Measurements from ENCODE around the gene ITGA11.

The ITGA11 gene, protein sequence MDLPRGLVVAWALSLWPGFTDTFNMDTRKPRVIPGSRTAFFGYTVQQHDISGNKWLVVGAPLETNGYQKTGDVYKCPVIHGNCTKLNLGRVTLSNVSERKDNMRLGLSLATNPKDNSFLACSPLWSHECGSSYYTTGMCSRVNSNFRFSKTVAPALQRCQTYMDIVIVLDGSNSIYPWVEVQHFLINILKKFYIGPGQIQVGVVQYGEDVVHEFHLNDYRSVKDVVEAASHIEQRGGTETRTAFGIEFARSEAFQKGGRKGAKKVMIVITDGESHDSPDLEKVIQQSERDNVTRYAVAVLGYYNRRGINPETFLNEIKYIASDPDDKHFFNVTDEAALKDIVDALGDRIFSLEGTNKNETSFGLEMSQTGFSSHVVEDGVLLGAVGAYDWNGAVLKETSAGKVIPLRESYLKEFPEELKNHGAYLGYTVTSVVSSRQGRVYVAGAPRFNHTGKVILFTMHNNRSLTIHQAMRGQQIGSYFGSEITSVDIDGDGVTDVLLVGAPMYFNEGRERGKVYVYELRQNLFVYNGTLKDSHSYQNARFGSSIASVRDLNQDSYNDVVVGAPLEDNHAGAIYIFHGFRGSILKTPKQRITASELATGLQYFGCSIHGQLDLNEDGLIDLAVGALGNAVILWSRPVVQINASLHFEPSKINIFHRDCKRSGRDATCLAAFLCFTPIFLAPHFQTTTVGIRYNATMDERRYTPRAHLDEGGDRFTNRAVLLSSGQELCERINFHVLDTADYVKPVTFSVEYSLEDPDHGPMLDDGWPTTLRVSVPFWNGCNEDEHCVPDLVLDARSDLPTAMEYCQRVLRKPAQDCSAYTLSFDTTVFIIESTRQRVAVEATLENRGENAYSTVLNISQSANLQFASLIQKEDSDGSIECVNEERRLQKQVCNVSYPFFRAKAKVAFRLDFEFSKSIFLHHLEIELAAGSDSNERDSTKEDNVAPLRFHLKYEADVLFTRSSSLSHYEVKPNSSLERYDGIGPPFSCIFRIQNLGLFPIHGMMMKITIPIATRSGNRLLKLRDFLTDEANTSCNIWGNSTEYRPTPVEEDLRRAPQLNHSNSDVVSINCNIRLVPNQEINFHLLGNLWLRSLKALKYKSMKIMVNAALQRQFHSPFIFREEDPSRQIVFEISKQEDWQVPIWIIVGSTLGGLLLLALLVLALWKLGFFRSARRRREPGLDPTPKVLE

DNA sequence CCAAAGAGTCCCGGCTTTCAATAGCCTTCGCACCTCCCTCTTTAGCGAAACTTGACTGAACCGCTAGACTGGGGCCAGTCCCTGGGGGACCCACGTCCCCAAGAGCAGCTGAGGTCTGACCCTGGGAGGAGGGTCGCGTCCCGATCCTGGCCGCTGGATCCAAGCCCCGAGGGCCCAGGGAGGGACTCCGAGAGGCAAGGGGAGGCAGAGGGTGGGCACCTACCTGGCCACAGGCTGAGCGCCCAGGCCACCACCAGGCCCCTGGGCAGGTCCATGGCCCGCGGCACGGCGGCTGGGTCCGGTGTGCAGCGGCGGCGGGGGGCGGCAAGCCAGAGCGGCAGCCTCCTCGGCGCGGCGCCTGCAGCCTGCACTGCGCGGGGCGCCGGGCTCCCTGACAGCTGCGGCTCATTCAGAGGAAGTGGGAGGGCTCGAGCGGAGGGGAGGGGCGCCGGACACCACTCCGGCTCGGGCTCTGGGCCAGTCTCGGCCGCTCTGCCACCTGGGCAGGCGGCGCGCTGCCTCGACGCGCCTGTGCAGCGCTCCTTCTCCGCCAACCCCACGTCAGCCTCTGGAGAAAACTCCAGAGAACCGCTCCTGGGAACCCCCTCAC is at the start of gene ITGA11:
TSS of gene ITGA11 (minus strand) at position 372 of the 610 bp plus-strand sequence. CDS start at position 275, 97 bp downstream.
- no peaks in the 10 kb centered on the region for H3K9me3 ChIP-seq (ENCODE audit: control insufficient read depth, low read length)
- no peak within 1 kb of the TSS for H3K9ac ChIP-seq (ENCODE audit: low read length)
- peaks cover 46% of the 10 kb centered on the region for H3K27me3 ChIP-seq (ENCODE audit: control insufficient read depth, insufficient read depth, low read length)
- peaks cover 6% of the 10 kb centered on the region for H3K4me1 ChIP-seq (ENCODE audit: control insufficient read depth, insufficient read depth, low read length)
- H3K4me3 ChIP-seq (ENCODE audit: low read length): no peak within 1 kb of the TSS
- no peaks in the 10 kb centered on the region for H3K36me3 ChIP-seq (ENCODE audit: control insufficient read depth, insufficient read depth, low read length)

DNA sequence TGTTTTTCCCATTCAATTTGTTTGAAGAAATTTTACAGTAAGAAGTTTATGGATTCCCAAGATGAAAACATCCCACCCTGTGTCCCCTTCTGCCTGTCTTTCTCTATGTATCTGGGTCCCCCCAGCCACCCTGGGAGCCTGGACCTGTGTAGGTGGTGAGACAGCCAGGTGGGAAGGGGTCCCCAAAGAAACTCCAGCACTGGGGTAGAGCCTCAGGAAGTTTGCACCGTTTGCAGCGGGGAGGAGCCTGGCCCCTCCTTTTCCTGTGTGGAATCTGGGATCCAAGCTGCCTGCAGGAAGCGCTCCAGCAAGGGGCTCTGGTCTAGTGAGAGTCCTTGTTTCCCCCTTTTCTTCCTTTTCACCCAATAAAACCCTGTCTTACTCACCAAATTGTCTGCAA is 49.4 kb upstream of the ITGA11 start:
- H3K9me3 ChIP-seq (ENCODE audit: control insufficient read depth, low read length): no peaks in the 10 kb centered on the region
- no peak overlapping the region for H3K9ac ChIP-seq (ENCODE audit: low read length)
- peaks cover 3% of the 10 kb centered on the region for H3K27me3 ChIP-seq (ENCODE audit: control insufficient read depth, insufficient read depth, low read length)
- H3K4me3 ChIP-seq (ENCODE audit: low read length): no peak overlapping the region
- peaks cover 4% of the 10 kb centered on the region for H3K4me1 ChIP-seq (ENCODE audit: control insufficient read depth, insufficient read depth, low read length)
- no peaks in the 10 kb centered on the region for H3K36me3 ChIP-seq (ENCODE audit: control insufficient read depth, insufficient read depth, low read length)

DNA sequence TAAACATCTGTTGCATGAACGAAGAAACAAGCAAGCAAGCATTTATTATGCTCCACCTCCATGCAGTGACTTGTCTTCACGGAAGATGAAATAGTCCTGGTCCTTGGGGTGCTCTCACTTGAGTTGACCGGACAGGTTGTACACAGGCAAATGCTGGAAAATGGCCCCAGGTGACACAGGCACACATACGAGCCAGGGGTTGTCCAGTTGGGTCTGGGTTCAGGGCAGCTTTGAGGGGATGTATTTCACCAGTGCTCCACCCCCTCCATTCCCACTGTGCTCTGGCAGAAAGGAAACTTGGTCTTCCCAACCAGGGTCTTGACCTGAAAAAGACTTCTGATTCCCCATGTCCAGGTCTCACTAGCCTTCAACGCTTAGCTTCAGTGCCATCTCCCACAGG is 48.3 kb upstream of the ITGA11 start:
- peaks cover under 1% of the 10 kb centered on the region for H3K27me3 ChIP-seq (ENCODE audit: control insufficient read depth, insufficient read depth, low read length)
- no peaks in the 10 kb centered on the region for H3K36me3 ChIP-seq (ENCODE audit: control insufficient read depth, insufficient read depth, low read length)
- H3K9me3 ChIP-seq (ENCODE audit: control insufficient read depth, low read length): no peaks in the 10 kb centered on the region
- no peak overlapping the region for H3K9ac ChIP-seq (ENCODE audit: low read length)
- no peak overlapping the region for H3K4me3 ChIP-seq (ENCODE audit: low read length)
- peaks cover 4% of the 10 kb centered on the region for H3K4me1 ChIP-seq (ENCODE audit: control insufficient read depth, insufficient read depth, low read length)

DNA sequence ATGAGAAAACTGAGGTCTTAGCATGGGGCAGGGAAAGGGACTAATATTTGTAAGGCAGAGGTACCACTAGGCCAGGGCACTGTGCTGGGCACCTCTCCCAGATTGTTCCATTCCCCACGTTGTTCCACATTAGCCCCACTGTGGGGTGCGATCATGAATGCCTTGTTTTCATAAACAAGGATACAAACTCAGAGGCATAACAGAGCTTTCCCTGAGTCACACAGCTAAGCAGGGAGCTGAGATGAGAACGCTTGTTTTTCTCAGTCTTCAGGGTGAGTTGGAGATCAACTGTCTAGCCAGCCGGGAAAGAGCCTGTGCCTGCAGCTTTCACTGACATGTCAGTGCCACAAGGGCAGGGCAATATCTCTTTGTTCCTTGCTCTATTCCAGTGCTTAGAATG is 47.9 kb upstream of the ITGA11 start:
- Histone ChIP-seq H3K4me3 (ENCODE audit: low read length) (no peak overlapping the region), H3K9me3 (ENCODE audit: control insufficient read depth, low read length) (no peaks in the 10 kb centered on the region), H3K27me3 (ENCODE audit: control insufficient read depth, insufficient read depth, low read length) (no peaks in the 10 kb centered on the region), H3K36me3 (ENCODE audit: control insufficient read depth, insufficient read depth, low read length) (no peaks in the 10 kb centered on the region), H3K9ac (ENCODE audit: low read length) (no peak overlapping the region), H3K4me1 (ENCODE audit: control insufficient read depth, insufficient read depth, low read length) (peaks cover 4% of the 10 kb centered on the region)

DNA sequence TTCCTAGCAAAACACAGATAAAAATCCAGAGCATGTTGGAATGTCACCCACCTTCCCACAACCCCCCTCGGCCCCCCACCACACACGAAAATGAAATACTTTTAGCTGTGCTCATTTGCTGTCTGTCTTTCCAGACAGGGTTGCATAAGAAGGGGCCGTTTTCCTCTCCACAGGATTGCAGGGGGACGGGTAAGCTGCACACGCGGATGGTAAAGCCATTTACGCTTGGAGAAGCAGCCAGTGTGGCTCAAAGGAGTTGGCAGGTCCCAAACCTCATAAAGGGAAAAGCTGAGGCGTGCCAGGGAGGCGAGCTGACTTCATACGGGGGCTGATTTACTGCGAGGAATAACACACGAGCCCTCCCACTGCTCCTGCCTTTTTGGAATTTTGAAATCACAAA is 47.4 kb upstream of the ITGA11 start:
- Histone ChIP-seq H3K4me3 (ENCODE audit: low read length) (no peak overlapping the region), H3K9ac (ENCODE audit: low read length) (no peak overlapping the region), H3K36me3 (ENCODE audit: control insufficient read depth, insufficient read depth, low read length) (no peaks in the 10 kb centered on the region), H3K4me1 (ENCODE audit: control insufficient read depth, insufficient read depth, low read length) (peaks cover 4% of the 10 kb centered on the region), H3K27me3 (ENCODE audit: control insufficient read depth, insufficient read depth, low read length) (no peaks in the 10 kb centered on the region), H3K9me3 (ENCODE audit: control insufficient read depth, low read length) (no peaks in the 10 kb centered on the region)

DNA sequence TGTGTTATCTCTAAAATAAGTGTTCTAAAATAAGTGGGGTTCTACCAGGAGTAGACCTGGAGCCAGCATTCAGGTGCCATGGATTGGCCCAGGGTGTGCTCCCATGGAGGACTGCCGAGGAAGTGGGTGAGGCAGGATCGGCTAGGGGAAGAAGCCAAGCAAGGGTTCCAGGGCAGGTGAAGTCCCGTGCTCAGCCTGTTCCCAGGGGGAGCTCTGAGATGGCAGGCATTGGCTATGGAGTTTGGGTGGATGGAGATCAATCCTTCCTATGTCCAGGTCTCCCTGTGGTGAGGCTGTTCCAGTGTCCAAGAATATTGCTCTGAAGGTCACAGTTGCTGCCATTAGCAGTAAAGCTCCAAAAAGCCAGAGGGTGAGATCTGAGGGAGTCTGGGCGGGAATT is 46.9 kb upstream of the ITGA11 start:
- no peak overlapping the region for H3K4me3 ChIP-seq (ENCODE audit: low read length)

DNA sequence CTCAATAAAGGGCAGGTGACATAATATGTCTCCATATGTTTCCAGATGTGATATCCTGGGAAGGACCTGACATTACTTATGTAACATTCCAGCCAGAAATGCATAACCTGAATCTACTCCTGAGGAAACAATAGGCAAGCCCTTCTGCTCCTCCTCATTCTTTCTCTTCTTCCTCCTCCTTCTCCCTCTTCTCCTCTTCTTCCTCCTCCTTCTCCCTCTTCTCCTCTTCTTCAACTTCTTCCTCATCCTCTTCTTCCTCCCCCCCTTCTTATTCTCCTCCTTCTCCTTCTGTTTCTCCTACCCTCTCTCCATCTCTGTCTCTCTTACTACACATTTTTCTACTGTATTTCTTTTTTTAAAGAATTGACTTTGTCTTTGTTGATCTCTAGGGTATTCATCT is 43.5 kb upstream of the ITGA11 start:
- H3K27me3 ChIP-seq (ENCODE audit: control insufficient read depth, insufficient read depth, low read length): no peaks in the 10 kb centered on the region
- H3K4me1 ChIP-seq (ENCODE audit: control insufficient read depth, insufficient read depth, low read length): peaks cover 4% of the 10 kb centered on the region
- no peaks in the 10 kb centered on the region for H3K9me3 ChIP-seq (ENCODE audit: control insufficient read depth, low read length)
- no peaks in the 10 kb centered on the region for H3K36me3 ChIP-seq (ENCODE audit: control insufficient read depth, insufficient read depth, low read length)
- no peak overlapping the region for H3K4me3 ChIP-seq (ENCODE audit: low read length)
- no peak overlapping the region for H3K9ac ChIP-seq (ENCODE audit: low read length)

More for the DNA sequence above, 46.9 kb upstream of the ITGA11 start:
- no peak overlapping the region for H3K9ac ChIP-seq (ENCODE audit: low read length)
- no peaks in the 10 kb centered on the region for H3K9me3 ChIP-seq (ENCODE audit: control insufficient read depth, low read length)
- peaks cover 4% of the 10 kb centered on the region for H3K4me1 ChIP-seq (ENCODE audit: control insufficient read depth, insufficient read depth, low read length)
- H3K27me3 ChIP-seq (ENCODE audit: control insufficient read depth, insufficient read depth, low read length): no peaks in the 10 kb centered on the region
- no peaks in the 10 kb centered on the region for H3K36me3 ChIP-seq (ENCODE audit: control insufficient read depth, insufficient read depth, low read length)

DNA sequence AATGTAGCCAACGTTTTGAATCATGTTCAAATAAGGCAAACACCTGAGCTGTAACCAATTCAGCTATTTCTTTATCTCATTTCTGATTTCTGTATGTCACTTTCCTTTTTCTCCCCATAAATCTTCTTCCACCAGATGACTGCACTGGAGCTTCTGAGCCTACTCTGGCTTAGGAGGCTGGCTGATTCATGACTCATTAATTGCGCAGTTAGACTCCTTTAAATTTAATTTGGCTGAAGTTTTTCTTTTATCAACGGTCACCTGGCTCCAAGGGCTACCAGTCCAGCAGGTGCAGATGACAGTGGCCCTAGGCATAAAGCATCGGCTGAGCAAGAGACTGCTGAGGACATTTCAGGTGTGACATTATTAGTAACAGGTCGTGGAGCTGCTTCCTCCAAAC is 39.6 kb upstream of the ITGA11 start:
- no peak overlapping the region for H3K9ac ChIP-seq (ENCODE audit: low read length)
- no peak overlapping the region for H3K4me3 ChIP-seq (ENCODE audit: low read length)
- no peaks in the 10 kb centered on the region for H3K4me1 ChIP-seq (ENCODE audit: control insufficient read depth, insufficient read depth, low read length)
- H3K27me3 ChIP-seq (ENCODE audit: control insufficient read depth, insufficient read depth, low read length): no peaks in the 10 kb centered on the region
- H3K9me3 ChIP-seq (ENCODE audit: control insufficient read depth, low read length): no peaks in the 10 kb centered on the region
- no peaks in the 10 kb centered on the region for H3K36me3 ChIP-seq (ENCODE audit: control insufficient read depth, insufficient read depth, low read length)

DNA sequence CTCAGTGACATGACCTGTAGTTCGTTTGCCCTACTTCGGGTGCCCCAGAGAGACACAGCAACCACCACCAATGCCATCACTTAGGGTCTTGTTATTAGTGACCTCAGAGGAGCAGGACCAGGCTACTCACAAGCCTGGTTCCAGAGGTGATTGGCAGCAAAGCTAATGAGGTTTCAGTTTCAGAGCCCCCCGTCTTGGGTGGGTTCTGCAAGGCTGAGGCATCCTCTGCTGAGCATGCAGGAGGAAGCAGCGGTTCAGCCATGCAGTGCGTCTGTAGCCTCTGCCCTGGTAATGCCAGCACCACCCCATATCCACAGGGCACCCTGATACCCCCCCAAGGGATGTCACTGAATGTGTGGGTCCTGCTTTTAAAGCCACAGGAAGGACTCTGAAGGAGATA is 39.0 kb upstream of the ITGA11 start:
- H3K4me3 ChIP-seq (ENCODE audit: low read length): no peak overlapping the region
- H3K27me3 ChIP-seq (ENCODE audit: control insufficient read depth, insufficient read depth, low read length): no peaks in the 10 kb centered on the region
- H3K4me1 ChIP-seq (ENCODE audit: control insufficient read depth, insufficient read depth, low read length): no peaks in the 10 kb centered on the region
- H3K9ac ChIP-seq (ENCODE audit: low read length): no peak overlapping the region
- no peaks in the 10 kb centered on the region for H3K9me3 ChIP-seq (ENCODE audit: control insufficient read depth, low read length)
- H3K36me3 ChIP-seq (ENCODE audit: control insufficient read depth, insufficient read depth, low read length): no peaks in the 10 kb centered on the region

DNA sequence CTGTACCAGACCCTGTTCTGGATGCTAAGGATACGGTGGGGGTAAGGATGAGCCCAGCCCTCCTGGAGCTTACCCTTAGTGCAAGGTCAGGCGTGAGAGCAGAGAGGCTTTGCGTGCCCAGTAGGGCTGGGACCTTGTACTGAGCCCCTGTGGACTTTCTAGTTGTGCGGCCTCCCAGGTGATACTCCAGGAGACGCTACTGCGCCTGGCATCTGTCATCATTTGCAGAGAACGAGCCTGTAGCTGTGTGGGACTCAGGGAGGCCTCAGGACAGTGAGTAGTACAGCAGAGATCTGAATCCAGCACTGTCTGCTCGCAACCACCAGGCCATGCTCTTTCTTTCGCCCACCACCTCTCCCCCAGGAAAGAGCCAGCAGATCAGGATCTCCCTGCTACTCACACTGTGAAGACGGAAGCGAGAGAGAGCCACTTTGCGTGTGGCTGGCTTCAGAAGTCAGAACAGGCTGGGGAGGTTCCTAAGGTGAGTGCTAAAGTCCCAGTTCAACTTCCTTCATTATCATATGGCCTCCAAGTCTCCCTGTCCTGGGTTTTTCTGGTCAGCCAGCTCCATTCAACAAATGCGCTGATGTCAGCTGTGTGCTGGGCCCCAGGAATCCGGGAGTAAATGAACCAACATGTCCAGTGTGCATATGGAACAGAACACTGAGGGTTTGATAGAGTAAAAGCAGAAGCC is 38.2 kb upstream of the ITGA11 start:
- Histone ChIP-seq H3K4me1 (ENCODE audit: control insufficient read depth, insufficient read depth, low read length) (no peaks in the 10 kb centered on the region), H3K9me3 (ENCODE audit: control insufficient read depth, low read length) (no peaks in the 10 kb centered on the region), H3K36me3 (ENCODE audit: control insufficient read depth, insufficient read depth, low read length) (no peaks in the 10 kb centered on the region), H3K27me3 (ENCODE audit: control insufficient read depth, insufficient read depth, low read length) (no peaks in the 10 kb centered on the region), H3K4me3 (ENCODE audit: low read length) (no peak overlapping the region), H3K9ac (ENCODE audit: low read length) (no peak overlapping the region)
